ENCODE results near the gene TEX261.

TEX261 gene

DNA sequence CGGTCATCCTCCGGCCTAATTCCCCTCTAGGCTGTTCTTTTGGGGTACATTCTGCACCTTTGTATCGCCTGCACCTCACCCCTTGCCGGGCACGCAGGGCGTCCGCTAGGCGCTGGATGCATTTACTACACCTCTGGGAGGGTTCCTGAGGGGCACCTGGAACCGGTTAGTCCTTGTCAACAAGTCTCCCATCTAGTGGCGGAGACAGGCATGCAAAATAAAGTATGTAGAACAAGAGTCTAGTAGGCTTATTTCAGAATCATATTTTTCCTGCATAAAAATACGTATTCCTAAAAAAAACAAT is 705 bp upstream of the TEX261 start:
- peak overlapping the region; percentile 54 for H3K27ac ChIP-seq (replicated peaks)
- peak overlapping the region; percentile 88 for H3K4me3 ChIP-seq (replicated peaks; ENCODE audit: insufficient read depth, low read length)
- no peaks in the 10 kb centered on the region for H3K27me3 ChIP-seq (ENCODE audit: insufficient read depth, poor library complexity, severe bottlenecking)
- peak; percentile 56 to 68 for DNase-seq (ENCODE audit: low read depth in 1 of 2, low spot score in 1 of 2)
- TF ChIP-seq, protein P1, sequence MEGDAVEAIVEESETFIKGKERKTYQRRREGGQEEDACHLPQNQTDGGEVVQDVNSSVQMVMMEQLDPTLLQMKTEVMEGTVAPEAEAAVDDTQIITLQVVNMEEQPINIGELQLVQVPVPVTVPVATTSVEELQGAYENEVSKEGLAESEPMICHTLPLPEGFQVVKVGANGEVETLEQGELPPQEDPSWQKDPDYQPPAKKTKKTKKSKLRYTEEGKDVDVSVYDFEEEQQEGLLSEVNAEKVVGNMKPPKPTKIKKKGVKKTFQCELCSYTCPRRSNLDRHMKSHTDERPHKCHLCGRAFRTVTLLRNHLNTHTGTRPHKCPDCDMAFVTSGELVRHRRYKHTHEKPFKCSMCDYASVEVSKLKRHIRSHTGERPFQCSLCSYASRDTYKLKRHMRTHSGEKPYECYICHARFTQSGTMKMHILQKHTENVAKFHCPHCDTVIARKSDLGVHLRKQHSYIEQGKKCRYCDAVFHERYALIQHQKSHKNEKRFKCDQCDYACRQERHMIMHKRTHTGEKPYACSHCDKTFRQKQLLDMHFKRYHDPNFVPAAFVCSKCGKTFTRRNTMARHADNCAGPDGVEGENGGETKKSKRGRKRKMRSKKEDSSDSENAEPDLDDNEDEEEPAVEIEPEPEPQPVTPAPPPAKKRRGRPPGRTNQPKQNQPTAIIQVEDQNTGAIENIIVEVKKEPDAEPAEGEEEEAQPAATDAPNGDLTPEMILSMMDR (IDR thresholded peaks at IDR 0.05; ENCODE audit: insufficient read depth, low read length), result peak; percentile 15
- TF ChIP-seq POLR2AphosphoS5 (IDR thresholded peaks at IDR 0.05; ENCODE audit: low read depth), result no peak
- TF ChIP-seq, protein P2, sequence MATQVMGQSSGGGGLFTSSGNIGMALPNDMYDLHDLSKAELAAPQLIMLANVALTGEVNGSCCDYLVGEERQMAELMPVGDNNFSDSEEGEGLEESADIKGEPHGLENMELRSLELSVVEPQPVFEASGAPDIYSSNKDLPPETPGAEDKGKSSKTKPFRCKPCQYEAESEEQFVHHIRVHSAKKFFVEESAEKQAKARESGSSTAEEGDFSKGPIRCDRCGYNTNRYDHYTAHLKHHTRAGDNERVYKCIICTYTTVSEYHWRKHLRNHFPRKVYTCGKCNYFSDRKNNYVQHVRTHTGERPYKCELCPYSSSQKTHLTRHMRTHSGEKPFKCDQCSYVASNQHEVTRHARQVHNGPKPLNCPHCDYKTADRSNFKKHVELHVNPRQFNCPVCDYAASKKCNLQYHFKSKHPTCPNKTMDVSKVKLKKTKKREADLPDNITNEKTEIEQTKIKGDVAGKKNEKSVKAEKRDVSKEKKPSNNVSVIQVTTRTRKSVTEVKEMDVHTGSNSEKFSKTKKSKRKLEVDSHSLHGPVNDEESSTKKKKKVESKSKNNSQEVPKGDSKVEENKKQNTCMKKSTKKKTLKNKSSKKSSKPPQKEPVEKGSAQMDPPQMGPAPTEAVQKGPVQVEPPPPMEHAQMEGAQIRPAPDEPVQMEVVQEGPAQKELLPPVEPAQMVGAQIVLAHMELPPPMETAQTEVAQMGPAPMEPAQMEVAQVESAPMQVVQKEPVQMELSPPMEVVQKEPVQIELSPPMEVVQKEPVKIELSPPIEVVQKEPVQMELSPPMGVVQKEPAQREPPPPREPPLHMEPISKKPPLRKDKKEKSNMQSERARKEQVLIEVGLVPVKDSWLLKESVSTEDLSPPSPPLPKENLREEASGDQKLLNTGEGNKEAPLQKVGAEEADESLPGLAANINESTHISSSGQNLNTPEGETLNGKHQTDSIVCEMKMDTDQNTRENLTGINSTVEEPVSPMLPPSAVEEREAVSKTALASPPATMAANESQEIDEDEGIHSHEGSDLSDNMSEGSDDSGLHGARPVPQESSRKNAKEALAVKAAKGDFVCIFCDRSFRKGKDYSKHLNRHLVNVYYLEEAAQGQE (IDR thresholded peaks at IDR 0.05; ENCODE audit: insufficient replicate concordance, low read depth), result no peak

DNA sequence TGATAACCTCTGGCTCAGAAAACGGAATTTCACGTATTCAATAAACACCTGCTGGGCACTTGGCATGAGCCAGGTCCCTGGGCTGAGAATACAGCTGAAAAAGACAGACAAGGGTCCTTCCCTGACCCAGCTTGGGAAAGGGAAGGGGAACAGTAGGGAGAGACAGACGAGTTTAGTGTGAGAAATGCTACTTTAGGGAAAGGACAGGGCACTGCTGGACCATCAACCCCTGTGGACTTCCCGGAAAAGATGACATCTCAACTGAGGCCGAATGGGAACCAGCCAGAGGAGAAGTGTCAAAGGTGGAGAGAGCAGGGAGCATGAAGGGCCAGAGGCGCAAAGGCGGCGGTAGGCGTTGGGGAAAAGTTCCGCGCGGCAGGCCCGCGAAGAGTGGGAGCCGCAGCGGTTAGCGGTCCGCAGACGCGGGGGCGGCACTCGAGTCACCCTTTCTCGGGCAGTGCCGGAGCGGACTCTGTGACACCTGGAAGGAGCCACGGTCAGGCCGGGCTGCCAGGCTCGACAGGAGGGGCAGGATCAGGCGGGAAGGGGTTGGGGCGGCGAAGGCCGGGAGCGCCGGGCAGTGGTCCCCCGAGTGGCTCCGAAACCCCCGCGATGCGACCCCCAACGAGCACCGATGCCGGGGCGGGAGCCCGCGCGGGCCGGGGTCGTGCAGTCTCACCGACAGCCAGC is 519 bp downstream of the TEX261 start:
- H3K27ac ChIP-seq (replicated peaks), result peak overlapping the region; percentile 75
- no peaks in the 10 kb centered on the region for H3K27me3 ChIP-seq (ENCODE audit: insufficient read depth, poor library complexity, severe bottlenecking)
- peak in 1 of 2 experiments; percentile 25 for DNase-seq (ENCODE audit: low read depth in 1 of 2, low spot score in 1 of 2)
- TF ChIP-seq SPI1 (IDR thresholded peaks at IDR 0.05; ENCODE audit: borderline replicate concordance, low read depth), result peak; percentile 26; the same call in 1 of the 2 replicates
- TF ChIP-seq, protein P1 (IDR thresholded peaks at IDR 0.05; ENCODE audit: insufficient read depth, low read length), result no peak
- H3K4me3 ChIP-seq (replicated peaks; ENCODE audit: insufficient read depth, low read length), result peak overlapping the region; percentile 96

DNA sequence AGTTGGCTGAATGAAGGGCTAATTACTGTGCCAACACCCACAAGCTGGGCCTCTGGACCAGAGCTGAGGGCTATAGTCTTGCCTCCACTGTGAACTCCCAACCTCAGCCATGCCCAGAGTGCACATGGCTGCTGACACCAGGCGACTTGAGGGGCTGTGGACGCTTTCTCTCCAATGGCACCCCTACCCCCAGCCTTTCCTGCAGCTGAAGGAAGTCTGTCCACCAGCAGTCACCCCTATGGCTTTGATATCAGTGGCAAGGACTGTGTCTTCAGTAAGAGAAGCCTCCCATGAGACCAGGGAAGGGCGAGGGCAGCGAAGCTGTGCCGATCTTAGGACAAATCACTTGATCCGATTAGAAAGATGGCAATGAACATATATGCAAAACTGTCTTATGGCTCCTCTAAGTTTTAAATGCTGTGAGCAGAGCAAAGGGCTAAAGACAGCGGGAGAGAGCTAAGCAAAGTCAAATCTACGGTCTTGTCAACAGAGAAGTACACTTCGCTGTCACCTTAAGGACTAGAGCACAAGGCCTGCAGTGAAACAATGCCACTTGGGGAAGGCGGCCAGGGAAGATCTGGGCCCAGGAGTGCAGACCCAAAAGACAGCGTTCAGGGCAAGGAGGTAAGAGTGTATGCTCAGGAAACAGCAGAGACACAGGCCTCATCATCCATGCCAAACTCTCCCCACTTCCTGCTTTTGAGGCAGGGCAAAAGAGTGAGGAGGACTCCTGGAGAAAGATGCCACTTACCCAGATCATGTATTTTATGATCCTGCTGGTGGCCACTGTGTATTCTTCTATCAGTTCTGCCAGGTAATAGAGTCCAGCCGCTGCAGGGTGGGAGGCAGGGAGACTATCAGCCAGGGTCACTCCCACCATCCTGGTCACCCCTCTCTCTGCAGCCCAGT is 1.5 kb downstream of the TEX261 start:
- Histone ChIP-seq H3K27me3 (ENCODE audit: insufficient read depth, poor library complexity, severe bottlenecking) (no peaks in the 10 kb centered on the region), H3K4me3 (replicated peaks; ENCODE audit: insufficient read depth, low read length) (peak overlapping the region; percentile 96), H3K27ac (replicated peaks) (peak overlapping the region; percentile 75)
- DNase-seq (ENCODE audit: low read depth in 1 of 2, low spot score in 1 of 2), result peak in 1 of 2 experiments; percentile 14
- TF ChIP-seq POLR2AphosphoS5 (IDR thresholded peaks at IDR 0.05; ENCODE audit: low read depth), result no peak
- TF ChIP-seq SPI1 (IDR thresholded peaks at IDR 0.05; ENCODE audit: borderline replicate concordance, low read depth), result peak; percentile 63; the same call in 1 of the 2 replicates
- TF ChIP-seq, protein P2 (IDR thresholded peaks at IDR 0.05; ENCODE audit: insufficient replicate concordance, low read depth), result no peak
- no peak for TF ChIP-seq GABPA (IDR thresholded peaks at IDR 0.05; ENCODE audit: low read depth)
- TF ChIP-seq, protein P1 (IDR thresholded peaks at IDR 0.05; ENCODE audit: insufficient read depth, low read length), result no peak

Data from HL-60 (cell line).